Epithelial cell of umbilical artery (primary cell): ENCODE measurements around the gene ITGAL. TPM values are rescaled to one million over a fixed set of nuclear protein-coding genes. Genes with fewer than 3 reads are reported as not detected.

Source experiments
- total RNA-seq: library from RNA; depleted of rRNA; stranded (reverse); fragments of >200 nt; gene quantifications from 2 replicates; pipeline ENCODE4 v1.2.3, GENCODE V29; 2014

The ITGAL gene
- total RNA-seq = not detected in 2 replicates

DNA sequence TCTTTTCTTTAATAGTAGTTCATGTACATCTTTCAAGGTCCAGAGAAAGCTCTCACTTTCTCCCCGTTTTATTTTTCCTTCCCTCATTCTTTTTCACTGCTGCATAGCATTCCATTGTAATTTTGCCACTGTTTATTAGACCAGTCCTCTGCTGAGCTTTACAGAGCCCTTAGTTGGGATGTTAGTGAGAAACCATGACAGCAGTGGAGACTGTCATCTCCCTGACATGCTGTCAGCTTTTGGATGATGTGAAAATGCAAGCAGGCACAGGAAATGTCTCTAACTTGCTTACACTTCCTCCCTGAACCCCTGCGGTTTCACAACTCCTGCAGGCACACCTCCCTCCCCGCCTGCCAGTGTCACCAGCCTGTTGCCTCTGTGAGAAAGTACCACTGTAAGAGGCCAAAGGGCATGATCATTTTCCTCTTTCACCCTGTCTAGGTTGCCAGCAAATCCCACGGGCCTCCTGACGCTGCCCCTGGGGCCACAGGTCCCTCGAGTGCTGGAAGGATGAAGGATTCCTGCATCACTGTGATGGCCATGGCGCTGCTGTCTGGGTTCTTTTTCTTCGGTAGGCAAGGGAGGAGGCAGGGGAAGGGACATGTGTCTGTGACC, at the start of gene ITGAL:
TSS of gene ITGAL (plus strand) at position 415 of the 615 bp plus-strand sequence. CDS start at position 511, 96 bp downstream.

GRCh38 chr16:30429678-30430427, 42.7 kb upstream of the ITGAL start, which contains the start of gene DCTPP1:
DCTPP1 (minus strand) TSS chr16:30430030; CDS start chr16:30429980, 50 bp downstream.

DNA sequence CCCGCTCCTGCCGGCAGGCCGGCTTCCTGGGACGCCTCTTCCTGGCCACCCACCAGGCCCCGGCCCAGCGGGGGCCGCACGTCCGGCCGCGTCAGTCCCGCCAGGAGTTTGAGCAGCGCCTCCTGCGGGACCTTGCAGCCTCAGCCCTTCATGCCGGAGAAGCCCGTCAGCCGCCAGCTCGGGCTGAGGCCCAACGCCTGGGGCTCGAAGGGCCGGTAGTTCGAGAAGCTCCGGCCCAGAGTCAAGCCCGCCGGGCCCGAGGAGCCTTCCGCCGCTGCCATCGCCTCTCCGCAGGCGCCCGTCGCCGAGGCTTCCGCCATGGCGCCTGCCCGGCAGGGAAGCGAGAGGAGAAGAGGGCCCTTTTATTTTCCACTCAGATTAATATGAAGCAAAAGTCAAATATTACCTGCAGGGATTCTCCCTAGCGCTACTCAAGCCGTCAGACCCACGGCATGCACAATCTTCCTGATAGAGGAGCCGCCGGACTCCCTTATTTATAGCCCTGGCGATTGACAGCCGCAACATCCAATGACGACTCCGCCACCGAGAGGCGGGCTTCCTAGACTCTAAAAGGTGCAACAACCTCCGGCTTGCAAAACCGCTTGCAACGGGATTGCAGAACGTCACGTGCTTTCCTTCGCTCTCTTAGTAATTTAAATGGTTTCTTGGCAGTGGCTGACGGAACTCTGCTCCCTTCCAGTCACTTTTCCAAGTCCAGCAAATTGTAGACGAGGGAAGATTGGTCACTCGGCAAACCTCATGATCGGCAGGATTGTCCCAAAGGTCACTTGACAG, 26.9 kb upstream of the ITGAL start, which contains the start of gene SEPHS2:
TSS of gene SEPHS2 (minus strand) at position 467 of the 795 bp plus-strand sequence. CDS start at position 320, 147 bp downstream.

DNA sequence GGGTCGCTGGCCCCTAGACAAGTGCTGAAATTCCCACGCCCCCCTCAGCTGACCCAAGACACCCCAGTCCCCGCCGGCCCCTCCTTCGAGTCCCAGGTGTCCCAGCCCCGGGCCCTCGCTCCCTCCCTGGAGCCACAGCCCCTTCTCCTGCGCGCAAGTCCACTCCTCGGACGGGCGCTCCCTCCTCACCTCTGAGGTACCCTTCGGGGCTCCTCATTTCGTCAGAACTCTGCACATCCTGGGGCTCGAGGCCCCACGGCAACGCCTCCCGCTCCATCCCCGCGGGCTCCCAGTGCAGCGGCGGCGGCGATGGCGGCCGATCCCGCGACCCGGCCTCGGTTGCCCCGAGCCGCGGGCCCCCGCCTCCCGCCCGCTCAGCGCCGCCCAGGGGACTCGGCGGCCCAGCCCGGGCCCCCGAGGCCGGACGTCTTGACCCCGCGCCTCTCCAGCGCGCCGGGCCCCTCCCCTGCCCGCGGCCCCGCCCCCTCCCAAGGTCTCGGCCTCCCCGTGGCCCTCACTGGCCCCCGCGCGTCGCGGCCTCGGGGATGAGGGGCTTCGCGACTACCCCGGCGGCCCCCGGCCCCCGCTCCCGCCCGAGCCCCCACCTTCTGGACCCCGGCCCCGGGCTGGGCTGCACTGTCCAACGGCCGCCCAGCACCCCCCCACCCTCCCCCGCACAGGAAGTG, 53.7 kb downstream of the ITGAL start, which contains the start of gene ZNF768:
TSS of gene ZNF768 (minus strand) at position 430 of the 686 bp plus-strand sequence. CDS start at position 277, 153 bp downstream.

GRCh38 chr16:30534368-30535105, 62.0 kb downstream of the ITGAL start, which contains the start of gene ZNF747:
ZNF747 (minus strand) TSS chr16:30534858; CDS start chr16:30534679, 179 bp downstream.

DNA sequence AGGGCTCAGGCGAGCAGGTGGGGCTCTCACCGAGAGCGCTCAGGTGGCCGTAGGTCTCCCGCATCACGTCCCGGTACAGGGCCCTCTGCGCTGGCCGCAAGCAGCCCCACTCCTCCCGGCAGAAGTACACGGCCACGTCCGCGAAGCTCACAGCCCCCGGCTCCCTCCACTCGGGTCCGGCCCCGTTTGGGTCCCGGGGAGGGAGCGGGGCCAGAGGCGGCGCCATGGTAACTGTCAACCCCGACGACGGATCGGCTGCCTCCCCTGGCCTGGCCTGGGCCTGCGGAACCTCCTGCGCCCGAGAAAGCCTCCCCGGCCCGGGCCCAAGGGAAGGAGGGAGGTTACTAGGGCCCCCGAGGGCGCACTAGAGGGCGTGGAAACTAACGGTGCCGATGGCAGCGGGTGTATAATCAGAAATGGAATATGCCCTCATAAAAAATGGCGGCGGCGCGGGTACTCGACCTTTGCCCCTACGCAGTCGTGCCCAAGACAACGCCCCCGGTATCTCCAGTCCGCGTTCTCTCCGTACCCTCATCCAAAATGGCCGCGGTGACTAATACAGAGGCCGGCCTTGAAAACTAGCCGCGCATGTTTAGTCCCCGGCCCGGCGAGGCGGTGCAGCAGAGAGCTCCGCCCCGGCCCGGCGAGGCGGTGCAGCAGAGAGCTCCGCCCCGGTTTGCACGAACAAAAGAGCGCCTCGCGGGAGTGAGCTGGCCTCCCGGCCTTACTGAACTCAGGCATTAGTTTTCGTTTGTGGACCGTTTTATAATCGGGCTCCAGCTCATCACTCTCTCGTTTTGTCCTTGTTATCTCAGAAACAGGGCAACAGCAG, 85.6 kb downstream of the ITGAL start, which contains the start of gene ZNF764:
TSS of gene ZNF764 (minus strand) at position 418 of the 832 bp plus-strand sequence. CDS start at position 226, 192 bp downstream.

DNA sequence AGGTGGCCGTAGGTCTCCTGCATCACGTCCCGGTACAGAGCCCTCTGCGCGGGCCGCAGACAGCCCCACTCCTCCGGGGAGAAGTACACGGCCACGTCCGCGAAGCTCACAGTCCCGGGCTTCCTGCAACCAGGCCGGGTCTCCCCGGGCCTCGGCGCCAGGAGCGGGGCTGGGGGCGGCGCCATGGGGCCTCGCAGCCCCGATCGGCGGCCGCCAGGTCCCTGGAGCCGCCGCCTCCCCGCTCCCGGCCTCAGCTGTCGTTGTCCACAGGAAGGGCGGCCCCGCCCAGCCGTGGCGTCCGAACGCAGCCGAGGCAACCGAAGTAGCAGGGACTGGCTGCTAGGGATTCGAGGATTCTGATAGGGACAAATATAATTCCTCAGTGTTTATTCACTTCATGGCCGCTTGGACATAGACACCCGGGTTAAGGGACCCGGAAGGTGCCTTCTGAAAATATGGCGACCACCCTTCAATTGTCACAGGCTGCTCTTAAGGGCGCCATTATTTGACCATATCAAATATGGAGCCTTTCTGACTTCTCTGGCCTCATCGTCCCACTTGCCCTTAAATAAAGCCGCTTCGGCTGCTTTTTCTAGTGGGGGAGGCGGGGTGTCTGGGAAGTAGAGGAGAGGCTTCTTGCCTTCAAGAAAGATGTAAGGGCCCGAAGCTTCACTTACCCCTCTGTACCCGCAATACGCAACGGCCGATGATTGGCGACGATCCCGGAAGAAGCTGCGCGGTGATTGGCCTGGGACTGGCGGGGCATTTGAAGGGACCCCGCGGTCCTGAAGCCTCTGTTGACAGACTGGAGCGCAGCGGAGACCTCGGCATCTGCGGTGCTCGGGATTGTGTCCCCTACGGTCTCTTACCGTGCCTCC, 99.1 kb downstream of the ITGAL start, which contains the start of gene ZNF688:
TSS of gene ZNF688 (minus strand) at position 270 of the 878 bp plus-strand sequence. CDS start at position 185, 85 bp downstream.

Other genes starting within 250 kb of the ITGAL start
- gene NPIPB13, start 224.3 kb upstream of the ITGAL start, total RNA-seq = 0.65 TPM in 1 of 2 replicates, not detected in the other
- 38.0 and 51.4 TPM in 2 replicates for gene CD2BP2, start 117.4 kb upstream of the ITGAL start, total RNA-seq
- 29.2 and 33.1 TPM in 2 replicates for gene TBC1D10B, start 102.2 kb upstream of the ITGAL start, total RNA-seq
- gene MYL11, start 97.9 kb upstream of the ITGAL start, total RNA-seq = not detected in 2 replicates
- gene SEPTIN1, start 90.2 kb upstream of the ITGAL start, total RNA-seq = not detected in 2 replicates
- 14.1 and 18.2 TPM in 2 replicates for gene ZNF48, start 77.3 kb upstream of the ITGAL start, total RNA-seq
- 12.2 and 17.2 TPM in 2 replicates for gene ZNF771, start 65.1 kb upstream of the ITGAL start, total RNA-seq
- 48.1 and 58.1 TPM in 2 replicates for gene DCTPP1, start 42.7 kb upstream of the ITGAL start, total RNA-seq
- gene SEPHS2, start 26.9 kb upstream of the ITGAL start, total RNA-seq = 14.3 and 15.2 TPM in 2 replicates
- gene ZNF768, start 53.8 kb downstream of the ITGAL start, total RNA-seq = 16.6 and 17.8 TPM in 2 replicates
- gene ZNF747, start 62.1 kb downstream of the ITGAL start, total RNA-seq = 5.2 and 6.7 TPM in 2 replicates
- gene ZNF764, start 85.6 kb downstream of the ITGAL start, total RNA-seq = 2.3 and 2.9 TPM in 2 replicates
- gene ZNF688, start 99.0 kb downstream of the ITGAL start, total RNA-seq = 4.7 and 6.5 TPM in 2 replicates
- gene ZNF785, start 113.0 kb downstream of the ITGAL start, total RNA-seq = 6.2 and 6.7 TPM in 2 replicates
- 3.2 and 4.7 TPM in 2 replicates for gene ZNF689, start 137.6 kb downstream of the ITGAL start, total RNA-seq
- gene PRR14, start 178.2 kb downstream of the ITGAL start, total RNA-seq = 4.0 and 6.8 TPM in 2 replicates
- 10.4 and 17.2 TPM in 2 replicates for gene FBRS, start 185.7 kb downstream of the ITGAL start, total RNA-seq
- gene SRCAP, start 226.4 kb downstream of the ITGAL start, total RNA-seq = 15.9 and 30.9 TPM in 2 replicates